Chondrocyte (in vitro differentiated cells): Measurements from ENCODE around the gene TMEM63B. TPM values are rescaled to one million over a fixed set of nuclear protein-coding genes. Genes with fewer than 3 reads are reported as not detected.

ENCODE experiments used
- DNase-seq: peaks from one replicate; pipeline ENCODE4 v3.0.0; 2021; ENCODE audit warnings: mixed read lengths, low spot score
- H3K27ac Mint-ChIP-seq: one replicate; pipeline ENCODE4 v1.8.0; 2021; ENCODE audit warnings: mild to moderate bottlenecking, moderate library complexity, mixed read lengths; ENCODE audit not compliant: unreplicated experiment
- H3K27me3 Mint-ChIP-seq: 2 replicates; pipeline ENCODE4 v1.8.0; 2021; ENCODE audit warnings: low read depth, mixed read lengths
- H3K36me3 Mint-ChIP-seq: 2 replicates; pipeline ENCODE4 v1.8.0; 2021; ENCODE audit warnings: low read depth, mixed read lengths
- H3K4me1 Mint-ChIP-seq: 2 replicates; pipeline ENCODE4 v1.8.0; 2021; ENCODE audit warnings: low read depth, mild to moderate bottlenecking, mixed read lengths
- H3K4me3 Mint-ChIP-seq: one replicate; pipeline ENCODE4 v1.8.0; 2021; ENCODE audit warnings: mild to moderate bottlenecking, moderate library complexity, mixed read lengths; ENCODE audit not compliant: unreplicated experiment
- H3K9me3 Mint-ChIP-seq: 2 replicates; pipeline ENCODE4 v1.8.0; 2021; ENCODE audit warnings: low read depth, mixed read lengths
- CTCF ChIP-seq: fragments of 200-600 bp; sonication (generic); IDR thresholded peaks from 2 replicates; pipeline ENCODE4 v1.5.0; 2021; ENCODE audit warnings: antibody characterized with exemption, mild to moderate bottlenecking, moderate library complexity
- total RNA-seq: library from RNA; stranded (reverse); gene quantifications from 3 replicates; pipeline ENCODE4 v1.2.1, GENCODE V29; 2021

The TMEM63B gene
- total RNA-seq, 1 donor from 2014 or later: 40.7 TPM

DNA sequence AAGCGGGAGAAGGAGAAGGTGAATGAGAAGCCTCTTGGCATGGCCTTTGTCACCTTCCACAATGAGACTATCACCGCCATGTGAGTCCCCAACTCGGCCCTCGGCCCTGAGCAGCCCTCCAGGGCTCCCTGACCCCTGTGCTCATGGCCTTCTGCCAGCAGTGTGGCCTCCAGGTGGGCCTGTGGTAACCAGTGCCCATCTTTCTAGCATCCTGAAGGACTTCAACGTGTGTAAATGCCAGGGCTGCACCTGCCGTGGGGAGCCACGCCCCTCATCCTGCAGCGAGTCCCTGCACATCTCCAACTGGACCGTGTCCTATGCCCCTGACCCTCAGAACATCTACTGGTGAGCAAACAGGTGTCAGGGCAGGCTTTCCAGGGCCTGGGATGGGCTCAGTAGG, 21.0 kb downstream of the TMEM63B start:
- peaks cover 29% of the 10 kb centered on the region for H3K36me3 Mint-ChIP-seq
- no peak for DNase-seq
- H3K27me3 Mint-ChIP-seq: no peaks in the 10 kb centered on the region
- no peaks in the 10 kb centered on the region for H3K4me1 Mint-ChIP-seq
- H3K9me3 Mint-ChIP-seq: no peaks in the 10 kb centered on the region
- TF ChIP-seq CTCF: no peak
- no peak overlapping the region for H3K27ac Mint-ChIP-seq
- no peak overlapping the region for H3K4me3 Mint-ChIP-seq

DNA sequence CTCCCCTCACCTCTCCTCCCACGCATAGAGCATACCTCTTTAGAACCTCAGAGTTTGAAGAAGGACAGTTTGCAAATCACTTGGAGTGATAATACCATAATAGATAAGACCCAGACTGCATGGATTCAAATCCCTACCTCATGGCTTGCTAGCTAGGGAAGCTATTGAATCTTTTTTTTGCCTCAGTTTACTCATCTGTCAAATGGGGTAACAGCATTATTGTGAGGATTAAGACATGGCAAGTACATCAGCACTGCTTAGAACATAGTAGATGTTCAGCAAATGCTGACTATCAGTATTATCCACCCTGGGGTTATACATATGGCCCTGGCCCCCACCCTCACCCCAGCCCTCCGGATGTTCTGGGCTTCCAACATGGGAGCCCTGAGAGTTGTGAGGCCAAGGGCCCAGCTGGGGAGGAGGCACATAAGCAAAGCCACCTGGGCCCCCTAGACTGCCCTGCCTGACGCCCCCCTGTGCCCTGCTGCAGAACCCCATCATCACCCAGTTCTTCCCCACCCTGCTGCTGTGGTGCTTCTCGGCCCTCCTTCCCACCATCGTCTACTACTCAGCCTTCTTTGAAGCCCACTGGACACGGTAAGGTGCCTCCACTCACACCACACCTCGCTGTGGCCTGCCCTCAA, 22.1 kb downstream of the TMEM63B start:
- H3K36me3 Mint-ChIP-seq: peaks cover 25% of the 10 kb centered on the region
- H3K4me3 Mint-ChIP-seq: no peak overlapping the region
- no peaks in the 10 kb centered on the region for H3K4me1 Mint-ChIP-seq
- no peak for DNase-seq
- no peaks in the 10 kb centered on the region for H3K27me3 Mint-ChIP-seq
- no peaks in the 10 kb centered on the region for H3K9me3 Mint-ChIP-seq
- no peak overlapping the region for H3K27ac Mint-ChIP-seq
- no peak for TF ChIP-seq CTCF

DNA sequence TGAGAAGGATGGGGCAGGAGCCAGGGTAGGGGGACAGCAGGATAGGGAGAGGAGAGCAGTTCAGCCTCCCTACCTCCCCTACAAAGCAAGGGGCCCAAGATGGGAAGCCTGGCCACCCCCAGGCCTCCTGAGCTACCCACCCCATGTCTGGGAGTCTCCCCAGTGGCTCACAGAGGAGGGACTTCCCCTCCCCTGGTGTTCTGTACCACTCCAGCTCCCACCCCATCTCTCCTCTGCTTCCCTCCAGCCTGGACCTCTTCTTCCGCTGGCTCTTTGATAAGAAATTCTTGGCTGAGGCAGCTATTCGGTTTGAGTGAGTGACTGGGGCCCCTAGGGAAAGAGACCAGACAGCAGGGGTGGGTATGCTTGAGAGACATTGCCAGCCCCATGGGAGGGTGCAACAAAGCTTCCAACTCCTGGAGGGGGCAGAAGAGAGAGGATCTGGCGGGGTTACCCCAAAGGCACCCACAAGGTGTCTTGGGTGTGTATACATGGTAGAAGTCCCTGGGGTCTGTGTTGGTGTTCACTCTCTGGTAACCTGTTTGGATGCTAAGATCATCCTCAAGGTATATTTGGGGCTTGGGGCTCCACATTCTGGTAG, 23.1 kb downstream of the TMEM63B start:
- Mint-ChIP-seq H3K27ac (no peak overlapping the region), H3K36me3 (peaks cover 25% of the 10 kb centered on the region), H3K9me3 (no peaks in the 10 kb centered on the region), H3K4me3 (no peak overlapping the region), H3K27me3 (no peaks in the 10 kb centered on the region), H3K4me1 (no peaks in the 10 kb centered on the region)
- TF ChIP-seq CTCF: no peak
- no peak for DNase-seq

- Mint-ChIP-seq H3K27ac (no peak overlapping the region), H3K27me3 (no peaks in the 10 kb centered on the region), H3K4me3 (no peak overlapping the region), H3K4me1 (no peaks in the 10 kb centered on the region), H3K36me3 (peaks cover 18% of the 10 kb centered on the region), H3K9me3 (no peaks in the 10 kb centered on the region)
- peak; percentile 100 for TF ChIP-seq CTCF
- no peak for DNase-seq
Measured at GRCh38 chr6:44151348-44152108, 24.2 kb downstream of the TMEM63B start.

GRCh38 chr6:44152109-44152461, 24.7 kb downstream of the TMEM63B start:
- Mint-ChIP-seq H3K4me1 (no peaks in the 10 kb centered on the region), H3K9me3 (no peaks in the 10 kb centered on the region), H3K36me3 (peaks cover 13% of the 10 kb centered on the region), H3K27me3 (no peaks in the 10 kb centered on the region), H3K4me3 (no peak overlapping the region), H3K27ac (no peak overlapping the region)
- no peak for DNase-seq
- peak; percentile 54 for TF ChIP-seq CTCF
